Osteoblast (primary cell): ENCODE data around the gene CTSH. TPM values are rescaled to one million over a fixed set of nuclear protein-coding genes. Genes with fewer than 3 reads are reported as not detected.
A peak's percentile ranks its signal among the peaks of the same experiment; 100 is the strongest.
"Not testable (repeated sequence)": the region's sequence is repeated elsewhere in the genome, so short reads cannot be mapped to it uniquely, and the experiment has no call there.

Experiments
- DNase-seq: peaks from one replicate; pipeline ENCODE4 v3.0.0; 2011; ENCODE audit warnings: low spot score, mixed read lengths; ENCODE audit not compliant: insufficient read length; ENCODE audit errors: missing footprints
- H2AFZ ChIP-seq: 2 replicates; pipeline ENCODE4 v1.6.0; 2011; ENCODE audit warnings: mild to moderate bottlenecking, low read length
- H3K27ac ChIP-seq: 2 replicates; pipeline ENCODE4 v1.5.1; 2011; ENCODE audit warnings: mild to moderate bottlenecking, low read depth, low read length, moderate library complexity
- H3K27me3 ChIP-seq: 2 replicates; pipeline ENCODE4 v1.6.0; 2012; ENCODE audit warnings: mild to moderate bottlenecking, control low read depth, inconsistent platforms, low read length, moderate library complexity; ENCODE audit not compliant: insufficient read depth
- H3K36me3 ChIP-seq: 2 replicates; pipeline ENCODE4 v1.5.1; 2011; ENCODE audit warnings: mild to moderate bottlenecking, low read length, control low read depth, moderate library complexity; ENCODE audit not compliant: insufficient read depth
- H3K4me1 ChIP-seq: 2 replicates; pipeline ENCODE4 v1.5.1; 2011; ENCODE audit warnings: mild to moderate bottlenecking, low read length, control low read depth, moderate library complexity; ENCODE audit not compliant: insufficient read depth
- H3K4me2 ChIP-seq: 2 replicates; pipeline ENCODE4 v1.6.0; 2011; ENCODE audit warnings: mild to moderate bottlenecking, low read length; ENCODE audit not compliant: insufficient read depth
- H3K4me3 ChIP-seq: fragments of 200-600 bp; sonication (generic); 3 replicates; pipeline ENCODE4 v1.5.1; 2012; ENCODE audit warnings: mild to moderate bottlenecking, low read length, inconsistent platforms; ENCODE audit not compliant: insufficient read depth
- H3K79me2 ChIP-seq: 2 replicates; pipeline ENCODE4 v1.6.0; 2012; ENCODE audit warnings: mild to moderate bottlenecking, low read length, control low read depth, inconsistent platforms; ENCODE audit not compliant: insufficient read depth
- H3K9me3 ChIP-seq: 2 replicates; pipeline ENCODE4 v1.5.1; 2011; ENCODE audit warnings: low read depth, low read length, control low read depth
- H4K20me1 ChIP-seq: 2 replicates; pipeline ENCODE4 v1.6.0; 2012; ENCODE audit warnings: mild to moderate bottlenecking, low read length, control low read depth; ENCODE audit not compliant: insufficient read depth
- total RNA-seq: library from RNA; depleted of rRNA; stranded (reverse); fragments of >200 nt; gene quantifications from 2 replicates; pipeline ENCODE4 v1.2.3, GENCODE V29; 2012
- TF ChIP-seq, protein P1 (sequence below): IDR thresholded peaks from 2 replicates; pipeline ENCODE4 v1.5.1; 2011; ENCODE audit warnings: mild to moderate bottlenecking, low read depth, low read length, moderate library complexity; ENCODE audit errors: extremely low read depth

Gene CTSH
- total RNA-seq, 1 donor: 4.7 TPM

DNA sequence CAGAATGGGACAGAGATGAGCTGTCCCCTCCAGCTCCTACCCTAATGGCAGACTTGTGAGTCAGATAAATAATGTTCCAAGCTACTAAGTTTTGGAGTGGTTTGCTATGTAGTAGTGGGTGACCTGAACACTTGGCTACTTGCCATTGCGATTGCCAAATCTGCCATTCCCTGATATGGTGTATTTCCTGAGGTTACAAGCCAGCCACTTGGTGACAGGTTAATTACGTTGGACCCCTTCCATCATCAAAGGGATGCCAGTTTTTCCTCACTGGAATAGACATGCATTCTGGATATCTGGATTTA is 38.6 kb downstream of the CTSH start:
- H4K20me1 ChIP-seq: peaks cover 60% of the 10 kb centered on the region

DNA sequence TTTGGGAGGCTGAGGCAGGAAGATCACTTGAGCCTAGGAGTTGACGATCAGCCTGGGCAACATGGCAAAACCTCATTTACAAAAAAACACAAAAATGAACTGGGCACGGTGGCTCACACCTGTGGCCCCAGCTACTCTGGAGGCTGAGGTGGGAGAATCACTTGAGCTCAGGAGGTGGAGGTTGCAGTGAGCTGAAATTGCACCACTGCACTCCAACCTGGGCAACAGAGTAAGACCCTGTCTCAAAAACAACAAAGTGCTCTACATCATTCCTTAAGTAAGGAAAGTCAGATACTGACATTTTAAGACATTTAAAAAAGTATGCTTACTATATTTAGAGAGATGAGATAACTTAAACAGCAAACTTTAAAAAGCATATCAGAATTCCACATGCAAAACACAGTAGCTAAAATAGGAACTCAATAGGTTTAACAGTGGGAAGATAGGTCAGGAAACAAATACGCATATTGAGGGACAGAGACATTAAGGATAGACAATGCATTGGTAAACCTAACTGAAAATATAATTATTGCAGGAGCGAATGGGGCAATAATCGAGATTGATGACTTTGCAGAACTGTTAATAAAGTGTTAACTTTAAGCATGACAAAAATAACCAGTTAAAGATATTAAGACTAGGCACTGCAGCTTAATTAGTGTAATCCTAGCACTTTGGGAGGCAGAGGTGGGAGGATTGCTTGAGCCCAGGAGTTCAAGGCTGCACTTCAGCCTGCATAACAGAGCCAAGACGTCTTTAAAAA is 40.1 kb downstream of the CTSH start:
- peaks cover 48% of the 10 kb centered on the region for H3K4me1 ChIP-seq
- H3K27ac ChIP-seq: peak overlapping the region; percentile 85
- H3K27me3 ChIP-seq: no peaks in the 10 kb centered on the region
- no peak for DNase-seq
- no peak overlapping the region for H3K4me2 ChIP-seq
- no peak overlapping the region for H3K4me3 ChIP-seq
- H2AFZ ChIP-seq: no peak overlapping the region
- TF ChIP-seq, protein P1, sequence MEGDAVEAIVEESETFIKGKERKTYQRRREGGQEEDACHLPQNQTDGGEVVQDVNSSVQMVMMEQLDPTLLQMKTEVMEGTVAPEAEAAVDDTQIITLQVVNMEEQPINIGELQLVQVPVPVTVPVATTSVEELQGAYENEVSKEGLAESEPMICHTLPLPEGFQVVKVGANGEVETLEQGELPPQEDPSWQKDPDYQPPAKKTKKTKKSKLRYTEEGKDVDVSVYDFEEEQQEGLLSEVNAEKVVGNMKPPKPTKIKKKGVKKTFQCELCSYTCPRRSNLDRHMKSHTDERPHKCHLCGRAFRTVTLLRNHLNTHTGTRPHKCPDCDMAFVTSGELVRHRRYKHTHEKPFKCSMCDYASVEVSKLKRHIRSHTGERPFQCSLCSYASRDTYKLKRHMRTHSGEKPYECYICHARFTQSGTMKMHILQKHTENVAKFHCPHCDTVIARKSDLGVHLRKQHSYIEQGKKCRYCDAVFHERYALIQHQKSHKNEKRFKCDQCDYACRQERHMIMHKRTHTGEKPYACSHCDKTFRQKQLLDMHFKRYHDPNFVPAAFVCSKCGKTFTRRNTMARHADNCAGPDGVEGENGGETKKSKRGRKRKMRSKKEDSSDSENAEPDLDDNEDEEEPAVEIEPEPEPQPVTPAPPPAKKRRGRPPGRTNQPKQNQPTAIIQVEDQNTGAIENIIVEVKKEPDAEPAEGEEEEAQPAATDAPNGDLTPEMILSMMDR: no peak
- no peaks in the 10 kb centered on the region for H3K9me3 ChIP-seq
- H4K20me1 ChIP-seq: peaks cover 53% of the 10 kb centered on the region
- H3K36me3 ChIP-seq: peaks cover 85% of the 10 kb centered on the region
- H3K79me2 ChIP-seq: peaks cover 39% of the 10 kb centered on the region

More for the DNA sequence above, 38.6 kb downstream of the CTSH start:
- no peak overlapping the region for H2AFZ ChIP-seq
- H3K79me2 ChIP-seq: peaks cover 35% of the 10 kb centered on the region
- no peak for DNase-seq
- H3K4me2 ChIP-seq: peak overlapping the region; percentile 59
- TF ChIP-seq, protein P1: no peak
- H3K9me3 ChIP-seq: no peaks in the 10 kb centered on the region
- H3K4me1 ChIP-seq: peaks cover 47% of the 10 kb centered on the region
- H3K27ac ChIP-seq: peak overlapping the region; percentile 85
- no peaks in the 10 kb centered on the region for H3K27me3 ChIP-seq
- H3K36me3 ChIP-seq: peaks cover 85% of the 10 kb centered on the region
- no peak overlapping the region for H3K4me3 ChIP-seq

DNA sequence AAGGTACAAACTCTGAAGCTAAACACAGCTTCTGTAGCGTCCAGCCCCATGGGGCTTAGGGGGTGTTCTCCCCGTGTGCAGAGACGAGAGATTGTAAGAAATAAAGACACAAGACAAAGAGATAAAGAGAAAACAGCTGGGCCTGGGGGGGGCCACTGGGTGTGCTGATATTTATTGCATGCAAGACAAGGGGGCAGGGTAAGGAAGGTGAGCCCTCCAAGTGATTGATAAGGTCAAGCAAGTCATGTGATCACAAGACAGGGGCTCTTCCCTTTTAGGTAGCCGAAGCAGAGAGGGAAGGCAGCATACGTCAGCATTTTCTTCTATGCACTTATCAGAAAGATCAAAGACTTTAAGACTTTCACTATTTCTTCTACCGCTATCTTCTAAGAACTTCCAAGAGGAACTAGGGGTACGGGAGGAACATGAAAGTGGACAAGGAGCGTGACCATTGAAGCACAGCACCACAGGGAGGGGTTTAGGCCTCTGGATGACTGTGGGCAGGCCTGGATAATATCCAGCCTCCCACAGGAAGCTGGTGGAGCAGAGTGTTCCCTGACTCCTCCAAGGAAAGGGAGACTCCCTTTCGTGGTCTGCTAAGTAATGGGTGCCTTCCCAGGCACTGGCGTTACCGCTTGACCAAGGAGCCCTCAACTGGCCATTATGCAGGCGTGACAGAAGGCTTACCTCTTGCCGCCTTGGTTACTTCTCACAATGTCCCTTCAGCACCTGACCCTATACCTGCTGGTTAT is 42.4 kb downstream of the CTSH start:
- not testable (repeated sequence) for H3K4me2 ChIP-seq, DNase-seq, H2AFZ ChIP-seq, H3K4me3 ChIP-seq, H3K27me3 ChIP-seq, H3K9me3 ChIP-seq
- Histone ChIP-seq H3K27ac (peak overlapping the region; percentile 7), H3K36me3 (peaks cover 85% of the 10 kb centered on the region), H3K79me2 (peaks cover 46% of the 10 kb centered on the region), H4K20me1 (peaks cover 52% of the 10 kb centered on the region), H3K4me1 (peaks cover 48% of the 10 kb centered on the region)

DNA sequence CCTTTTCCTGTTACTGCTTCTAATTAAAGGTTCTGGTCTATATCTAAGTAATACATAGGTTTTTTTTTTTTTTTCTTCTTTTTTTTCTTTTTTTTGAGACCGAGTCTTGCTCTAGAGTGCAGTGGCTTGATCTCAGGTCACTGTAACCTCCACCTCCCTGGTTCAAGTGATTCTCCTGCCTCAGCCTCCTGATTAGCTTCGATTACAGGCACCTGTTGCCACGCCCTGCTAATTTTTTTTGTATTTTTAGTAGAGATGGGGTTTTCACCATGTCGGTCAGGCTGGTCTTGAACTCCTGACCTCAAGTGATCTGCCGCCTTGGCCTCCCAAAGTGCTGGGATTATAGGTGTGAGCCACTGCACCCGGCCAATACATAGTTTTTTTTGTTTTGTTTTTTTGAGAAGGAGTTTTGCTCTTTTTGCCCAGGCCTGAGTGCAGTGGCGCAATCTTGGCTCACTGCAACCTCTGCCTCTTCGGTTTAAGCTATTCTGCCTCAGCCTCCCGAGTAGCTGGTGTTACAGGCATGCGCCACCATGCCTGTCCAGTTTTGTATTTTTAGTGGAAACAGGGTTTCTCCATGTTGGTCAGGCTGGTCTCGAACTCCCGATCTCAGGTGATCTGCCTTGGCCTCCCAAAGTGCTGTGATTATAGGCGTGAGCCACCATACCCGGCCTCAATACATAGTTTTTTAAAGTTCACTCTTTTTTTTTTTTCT is 43.9 kb downstream of the CTSH start:
- Histone ChIP-seq H3K36me3 (peaks cover 83% of the 10 kb centered on the region), H3K4me1 (peaks cover 37% of the 10 kb centered on the region), H4K20me1 (peaks cover 43% of the 10 kb centered on the region), H3K79me2 (peaks cover 44% of the 10 kb centered on the region)
- not testable (repeated sequence) for H3K4me2 ChIP-seq, H3K9me3 ChIP-seq, H3K27me3 ChIP-seq, H3K27ac ChIP-seq, H2AFZ ChIP-seq, DNase-seq, H3K4me3 ChIP-seq
